ENCODE data around the gene ZNF460.
A peak's percentile ranks its signal among the peaks of the same experiment; 100 is the strongest.

The ZNF460 gene

GRCh38 chr19:57280165-57280961, at the start of gene ZNF460:
Gene ZNF460, plus strand, starts transcription at chr19:57280485. Its CDS starts 322 bp downstream, at chr19:57280807.
- in situ Hi-C loops (cut with HindIII; ENCODE audit: low sequenced_read_pairs) = no loop called here
- DNase-seq (ENCODE audit: low read depth) = peak; percentile 95
- peak within 1 kb of the TSS; percentile 95 for H3K4me3 ChIP-seq (ENCODE audit: low read depth, low read length)
- no peak for TF ChIP-seq CTCF (IDR thresholded peaks at IDR 0.05; ENCODE audit: low read depth, low read length, missing control alignments)

GRCh38 chr19:57231686-57232085, 48.6 kb upstream of the ZNF460 start:
- TF ChIP-seq CTCF (IDR thresholded peaks at IDR 0.05; ENCODE audit: low read depth, low read length, missing control alignments) = no peak
- no peak for DNase-seq (ENCODE audit: low read depth)
- no peak overlapping the region for H3K4me3 ChIP-seq (ENCODE audit: low read depth, low read length)
- in situ Hi-C loops (cut with HindIII; ENCODE audit: low sequenced_read_pairs) = no loop called here

- in situ Hi-C loops (cut with HindIII; ENCODE audit: low sequenced_read_pairs) = no loop called here
- no peak overlapping the region for H3K4me3 ChIP-seq (ENCODE audit: low read depth, low read length)
- DNase-seq (ENCODE audit: low read depth) = no peak
- no peak for TF ChIP-seq CTCF (IDR thresholded peaks at IDR 0.05; ENCODE audit: low read depth, low read length, missing control alignments)
Measured at GRCh38 chr19:57233207-57233606, 47.1 kb upstream of the ZNF460 start.

- peak overlapping the region; percentile 99 for H3K4me3 ChIP-seq (ENCODE audit: low read depth, low read length)
- DNase-seq (ENCODE audit: low read depth) = no peak
- TF ChIP-seq CTCF (IDR thresholded peaks at IDR 0.05; ENCODE audit: low read depth, low read length, missing control alignments) = no peak
- in situ Hi-C loops (cut with HindIII; ENCODE audit: low sequenced_read_pairs) = no loop called here
Measured at GRCh38 chr19:57239982-57240310, 40.3 kb upstream of the ZNF460 start.

GRCh38 chr19:57240311-57241090, 39.8 kb upstream of the ZNF460 start, which contains the start of gene ZNF805:
Gene ZNF805, plus strand, starts transcription at chr19:57240632. Its CDS starts 260 bp downstream, at chr19:57240892.
- in situ Hi-C loops (cut with HindIII; ENCODE audit: low sequenced_read_pairs) = no loop called here
- peak within 1 kb of the TSS; percentile 99 for H3K4me3 ChIP-seq (ENCODE audit: low read depth, low read length)
- TF ChIP-seq CTCF (IDR thresholded peaks at IDR 0.05; ENCODE audit: low read depth, low read length, missing control alignments) = no peak
- peak; percentile 83 for DNase-seq (ENCODE audit: low read depth)

GRCh38 chr19:57241176-57241575, 39.1 kb upstream of the ZNF460 start:
- no peak for TF ChIP-seq CTCF (IDR thresholded peaks at IDR 0.05; ENCODE audit: low read depth, low read length, missing control alignments)
- in situ Hi-C loops (cut with HindIII; ENCODE audit: low sequenced_read_pairs) = no loop called here
- H3K4me3 ChIP-seq (ENCODE audit: low read depth, low read length) = peak overlapping the region; percentile 99
- DNase-seq (ENCODE audit: low read depth) = no peak
